IgD-negative memory B cell (primary cell): ENCODE results near the gene IRX6. TPM values are rescaled to one million over a fixed set of nuclear protein-coding genes. Genes with fewer than 3 reads are reported as not detected.

Experiments used
- H3K27ac Mint-ChIP-seq, 3 donors: one replicate each; pipeline ENCODE4 v1.8.0; 2020 to 2022; ENCODE audit warnings: mild to moderate bottlenecking in 3 of 3, mixed read lengths in 3 of 3, moderate library complexity in 1 of 3
- H3K27me3 Mint-ChIP-seq: one replicate; pipeline ENCODE4 v1.8.0; 2021; ENCODE audit warnings: mixed read lengths
- H3K36me3 Mint-ChIP-seq: one replicate; pipeline ENCODE4 v1.8.0; 2020; ENCODE audit warnings: mild to moderate bottlenecking, mixed read lengths
- H3K4me1 Mint-ChIP-seq, 3 donors: one replicate each; pipeline ENCODE4 v1.8.0; 2020 to 2022; ENCODE audit warnings: mixed read lengths in 3 of 3, mild to moderate bottlenecking in 1 of 3
- H3K4me3 Mint-ChIP-seq, 4 donors: one replicate each; pipeline ENCODE4 v1.8.0; 2020 to 2022; ENCODE audit warnings: mild to moderate bottlenecking in 4 of 4, mixed read lengths in 4 of 4, moderate library complexity in 3 of 4
- H3K9me3 Mint-ChIP-seq, 3 donors: one replicate each; pipeline ENCODE4 v1.8.0; 2020 to 2021; ENCODE audit warnings: mixed read lengths in 3 of 3, mild to moderate bottlenecking in 1 of 3
- polyA plus RNA-seq: library from polyadenylated mRNA; unstranded; fragments of 300-500 nt; fragmentation: Illumina TruSeq; gene quantifications from one replicate; pipeline ENCODE4 v1.2.3, GENCODE V29; 2021

The IRX6 gene
- polyA plus RNA-seq, 1 donor from 2014 or later = not detected

DNA sequence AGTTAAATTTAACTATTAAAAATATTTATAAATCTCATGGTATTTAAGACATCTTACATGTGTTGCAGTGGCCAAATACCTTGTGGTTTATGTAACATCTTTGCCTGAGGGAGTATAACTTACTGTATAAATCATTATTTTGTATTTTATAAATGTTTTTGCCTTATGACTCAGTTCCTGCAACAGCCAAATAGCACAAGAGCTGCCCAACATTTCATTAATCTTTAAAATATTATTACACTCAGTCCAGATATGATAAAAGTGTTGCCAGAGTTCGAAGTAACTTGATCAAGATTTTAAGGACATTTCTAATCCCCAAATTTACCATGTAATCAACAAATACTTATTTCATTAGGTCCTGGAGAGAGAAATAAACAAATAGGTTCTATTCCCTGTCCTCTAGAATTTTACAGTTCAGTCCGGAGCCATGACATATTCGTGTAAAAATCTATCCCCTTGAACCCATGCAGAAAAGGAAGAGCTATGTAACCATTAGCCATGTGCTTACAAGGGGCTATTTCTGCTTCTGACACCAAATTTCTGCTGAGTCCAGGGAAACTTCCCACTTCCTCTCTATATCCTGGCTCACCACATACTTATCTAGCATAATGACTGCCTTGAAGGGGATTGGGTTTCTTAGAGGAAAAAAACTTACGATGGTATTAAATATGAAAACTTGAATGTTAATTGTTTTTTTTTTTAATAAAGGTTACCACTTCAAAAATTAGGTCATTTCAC, 44.0 kb downstream of the IRX6 start:
- no peak overlapping the region for H3K4me3 Mint-ChIP-seq
- no peaks in the 10 kb centered on the region for H3K36me3 Mint-ChIP-seq
- no peak overlapping the region for H3K27ac Mint-ChIP-seq
- H3K9me3 Mint-ChIP-seq = no peaks in the 10 kb centered on the region
- peaks cover 19% of the 10 kb centered on the region for H3K27me3 Mint-ChIP-seq
- H3K4me1 Mint-ChIP-seq = peaks cover 4 to 11% (median 6%) of the 10 kb centered on the region in 3 donors

DNA sequence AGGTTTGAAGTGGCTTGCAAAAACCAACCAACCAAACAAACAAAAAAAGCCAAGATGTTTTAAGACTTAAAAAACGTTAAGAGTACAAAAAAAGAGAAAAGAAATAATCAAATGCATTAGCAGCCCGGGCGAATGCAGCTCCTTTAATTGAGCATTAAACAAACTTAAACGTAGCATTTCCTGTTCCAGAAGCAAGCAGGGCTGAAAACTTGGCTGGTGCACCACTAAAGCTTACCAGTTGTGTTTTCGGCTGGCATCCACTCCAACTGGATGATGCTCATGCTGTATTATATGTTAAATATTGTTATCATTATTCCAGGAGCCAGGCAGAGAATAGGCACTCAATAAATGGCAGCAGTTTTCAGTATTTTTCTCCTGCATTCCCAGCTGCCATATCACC, 45.1 kb downstream of the IRX6 start:
- H3K4me1 Mint-ChIP-seq = peaks cover 4 to 11% (median 6%) of the 10 kb centered on the region in 3 donors
- H3K27me3 Mint-ChIP-seq = peaks cover 17% of the 10 kb centered on the region
- H3K27ac Mint-ChIP-seq = no peak overlapping the region
- H3K4me3 Mint-ChIP-seq = no peak overlapping the region
- H3K9me3 Mint-ChIP-seq = no peaks in the 10 kb centered on the region
- no peaks in the 10 kb centered on the region for H3K36me3 Mint-ChIP-seq

DNA sequence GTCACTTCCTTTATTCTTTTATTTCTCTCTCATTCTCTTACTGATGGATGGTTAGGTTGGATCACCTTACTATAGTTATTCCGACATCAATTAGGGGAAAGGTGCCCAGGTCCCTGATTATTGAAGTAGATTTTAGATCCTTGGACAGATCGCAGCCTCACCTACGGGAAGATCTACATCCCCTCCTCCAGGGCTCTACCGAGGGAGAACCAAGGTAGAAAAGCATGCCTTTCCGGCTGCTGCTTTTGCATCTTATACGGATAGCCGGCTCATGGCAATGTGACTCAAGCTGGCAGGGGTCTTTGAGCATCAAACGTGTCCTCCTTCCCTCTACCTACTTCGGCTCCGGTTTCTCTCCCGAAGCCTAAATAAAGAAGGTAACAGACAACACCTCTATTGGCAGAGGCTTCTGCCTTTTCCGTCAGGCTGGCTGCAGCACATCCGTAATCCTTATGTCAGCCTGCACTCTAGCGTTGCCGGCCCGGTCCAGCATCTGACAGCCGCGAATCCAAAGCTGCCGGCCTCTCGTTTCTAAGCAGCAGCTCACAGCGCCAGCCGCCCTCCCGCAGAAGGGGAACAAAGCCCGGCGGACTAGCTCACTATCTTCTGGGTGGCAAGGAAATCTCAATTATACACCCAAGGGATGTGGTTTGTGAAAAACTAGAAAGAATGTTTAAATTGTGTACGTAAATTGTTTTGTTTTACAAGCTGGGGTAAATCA, 46.9 kb downstream of the IRX6 start:
- H3K4me3 Mint-ChIP-seq = peak overlapping the region in 1 of 4 donors; percentile 29
- peaks cover 4 to 11% (median 6%) of the 10 kb centered on the region in 3 donors for H3K4me1 Mint-ChIP-seq
- no peaks in the 10 kb centered on the region for H3K9me3 Mint-ChIP-seq
- H3K36me3 Mint-ChIP-seq = no peaks in the 10 kb centered on the region
- no peak overlapping the region for H3K27ac Mint-ChIP-seq
- peaks cover 17% of the 10 kb centered on the region for H3K27me3 Mint-ChIP-seq

DNA sequence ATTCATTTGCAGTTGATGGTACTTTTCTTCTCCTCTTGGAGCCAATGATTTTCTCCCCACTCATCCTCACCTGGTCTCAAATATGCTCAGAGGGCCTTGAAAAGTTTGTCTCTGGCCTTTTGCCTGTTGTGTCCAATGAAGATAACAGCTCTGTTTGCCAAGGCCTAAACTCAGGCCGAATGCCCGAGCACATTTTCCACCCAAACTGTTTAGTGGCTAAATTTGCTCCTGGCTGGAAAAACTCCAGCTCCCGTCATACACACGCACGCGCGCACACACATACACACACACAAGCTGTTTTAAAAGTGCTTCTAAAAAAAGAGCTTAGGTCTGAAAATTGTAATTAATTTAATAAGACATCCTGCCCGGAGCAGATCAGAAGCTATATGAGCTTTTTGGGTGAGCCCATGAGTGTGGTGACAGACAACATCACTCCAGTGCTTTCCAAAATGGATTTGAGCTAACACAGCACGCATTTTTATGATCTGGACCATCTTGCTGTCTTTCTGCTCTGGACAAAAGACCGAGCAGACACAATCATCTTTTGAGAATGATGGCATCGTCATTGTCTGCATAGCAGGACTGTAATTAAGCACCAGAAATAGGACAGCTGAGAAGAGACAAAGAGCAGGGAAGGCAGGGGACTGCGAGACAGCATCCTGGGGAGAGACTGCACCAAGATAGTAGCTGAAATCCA, 48.9 kb downstream of the IRX6 start:
- Mint-ChIP-seq H3K4me1 (peaks cover 4 to 11% (median 6%) of the 10 kb centered on the region in 3 donors), H3K36me3 (no peaks in the 10 kb centered on the region), H3K9me3 (peaks cover 0 to 4% (median 0%) of the 10 kb centered on the region in 3 donors), H3K27me3 (peaks cover 17% of the 10 kb centered on the region), H3K27ac (no peak overlapping the region), H3K4me3 (no peak overlapping the region)

DNA sequence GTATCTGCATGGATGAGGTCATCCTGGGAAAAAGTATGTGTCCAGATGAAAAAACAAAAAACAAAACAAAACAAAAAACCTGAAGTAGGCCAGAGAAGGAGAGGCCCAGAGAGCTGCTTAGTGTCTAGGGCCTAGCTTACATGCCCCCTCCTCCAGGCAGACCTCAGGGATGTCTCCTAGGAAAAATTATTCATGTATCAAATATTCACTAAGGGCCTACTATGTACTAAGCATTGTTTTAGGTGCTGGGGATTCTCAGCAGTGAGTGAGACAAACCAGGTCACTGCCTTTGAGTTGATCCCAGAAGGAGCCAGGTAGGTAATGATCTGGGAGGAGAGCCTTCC, 49.5 kb downstream of the IRX6 start:
- no peaks in the 10 kb centered on the region for H3K36me3 Mint-ChIP-seq
- no peak overlapping the region for H3K4me3 Mint-ChIP-seq
- peaks cover 0 to 4% (median 0%) of the 10 kb centered on the region in 3 donors for H3K9me3 Mint-ChIP-seq
- no peak overlapping the region for H3K27ac Mint-ChIP-seq
- H3K4me1 Mint-ChIP-seq = peaks cover 4 to 11% (median 6%) of the 10 kb centered on the region in 3 donors
- H3K27me3 Mint-ChIP-seq = peaks cover 17% of the 10 kb centered on the region

DNA sequence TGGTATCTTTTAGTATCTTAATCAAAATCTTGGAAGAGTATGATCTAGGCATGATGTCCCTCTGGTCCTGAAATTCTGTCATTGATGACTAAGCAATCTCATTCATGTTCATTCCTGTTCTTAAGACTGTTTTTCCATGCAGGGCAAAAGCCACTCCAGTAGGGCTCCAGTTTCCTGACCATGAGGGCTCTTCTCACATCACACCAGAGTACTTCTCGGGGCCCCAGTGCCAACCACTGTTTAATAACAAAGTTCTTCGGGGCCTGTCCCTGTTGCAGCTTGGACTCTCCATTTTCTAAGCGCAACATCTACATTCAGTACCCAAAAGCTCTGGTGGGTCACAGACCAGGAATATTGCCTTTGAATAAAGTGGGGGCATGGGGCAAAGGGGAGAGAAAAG, 52.0 kb downstream of the IRX6 start:
- H3K4me3 Mint-ChIP-seq = no peak overlapping the region
- H3K27ac Mint-ChIP-seq = no peak overlapping the region
- H3K9me3 Mint-ChIP-seq = peaks cover 0 to 4% (median 0%) of the 10 kb centered on the region in 3 donors
- peaks cover 0 to 4% (median under 1%) of the 10 kb centered on the region in 3 donors for H3K4me1 Mint-ChIP-seq
- H3K36me3 Mint-ChIP-seq = no peaks in the 10 kb centered on the region
- H3K27me3 Mint-ChIP-seq = peaks cover 13% of the 10 kb centered on the region

DNA sequence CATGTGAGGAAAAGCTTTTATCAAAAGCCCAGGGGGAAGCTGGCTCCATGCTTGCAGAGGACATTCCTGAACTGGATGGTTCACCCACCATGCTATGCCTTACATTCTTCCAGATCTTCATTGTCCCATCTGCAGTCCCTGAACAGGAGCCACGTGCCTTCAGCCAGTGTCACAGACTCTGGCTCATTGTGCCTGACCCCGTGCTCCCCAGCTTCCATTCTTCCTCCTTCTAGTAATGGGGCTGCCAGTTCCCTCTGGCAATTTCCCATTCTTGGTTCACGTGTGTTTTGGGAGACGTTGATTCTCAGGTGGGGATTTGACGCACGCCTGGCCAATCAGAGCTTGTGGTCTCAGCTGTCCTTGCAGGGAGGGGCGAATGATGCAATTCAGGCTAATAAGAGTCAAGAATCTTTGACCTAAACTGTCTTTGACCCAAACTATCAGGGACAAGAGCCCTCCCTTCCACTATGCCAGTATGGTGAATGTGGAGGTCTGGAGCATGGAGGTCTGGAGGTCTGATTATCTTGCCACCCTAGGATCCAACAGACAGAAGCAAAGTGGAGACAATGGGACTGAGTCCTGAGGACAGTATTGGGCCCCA, 52.7 kb downstream of the IRX6 start:
- peaks cover 13% of the 10 kb centered on the region for H3K27me3 Mint-ChIP-seq
- peak overlapping the region in 1 of 4 donors; percentile 5 for H3K4me3 Mint-ChIP-seq
- H3K4me1 Mint-ChIP-seq = peaks cover 0 to 3% (median 0%) of the 10 kb centered on the region in 3 donors
- no peak overlapping the region for H3K27ac Mint-ChIP-seq
- no peaks in the 10 kb centered on the region for H3K36me3 Mint-ChIP-seq
- peaks cover 0 to 4% (median 0%) of the 10 kb centered on the region in 3 donors for H3K9me3 Mint-ChIP-seq

DNA sequence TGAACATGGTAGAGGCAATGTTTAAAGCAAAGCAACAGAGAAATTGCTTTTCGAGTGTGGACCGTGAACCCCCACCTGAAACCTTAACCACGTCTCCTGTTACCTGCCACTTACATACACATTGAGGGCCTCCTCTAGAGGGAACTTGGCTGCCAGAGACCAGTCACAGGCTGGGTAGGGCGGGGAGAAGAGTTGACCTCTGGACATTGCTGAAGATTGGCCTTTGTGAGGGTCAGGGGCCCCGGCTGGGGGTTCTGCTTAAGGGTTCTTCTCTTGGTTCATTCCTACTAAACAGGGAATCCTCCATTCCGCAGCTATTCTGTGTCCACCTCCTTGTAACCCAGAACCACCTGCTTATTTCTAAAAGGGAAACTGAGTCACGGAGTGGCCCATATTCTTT, 53.8 kb downstream of the IRX6 start:
- Mint-ChIP-seq H3K27ac (no peak overlapping the region), H3K36me3 (no peaks in the 10 kb centered on the region), H3K9me3 (peaks cover 0 to 4% (median 0%) of the 10 kb centered on the region in 3 donors), H3K27me3 (peaks cover 4% of the 10 kb centered on the region), H3K4me1 (no peaks in the 10 kb centered on the region), H3K4me3 (peak overlapping the region in 1 of 4 donors; percentile 31)

DNA sequence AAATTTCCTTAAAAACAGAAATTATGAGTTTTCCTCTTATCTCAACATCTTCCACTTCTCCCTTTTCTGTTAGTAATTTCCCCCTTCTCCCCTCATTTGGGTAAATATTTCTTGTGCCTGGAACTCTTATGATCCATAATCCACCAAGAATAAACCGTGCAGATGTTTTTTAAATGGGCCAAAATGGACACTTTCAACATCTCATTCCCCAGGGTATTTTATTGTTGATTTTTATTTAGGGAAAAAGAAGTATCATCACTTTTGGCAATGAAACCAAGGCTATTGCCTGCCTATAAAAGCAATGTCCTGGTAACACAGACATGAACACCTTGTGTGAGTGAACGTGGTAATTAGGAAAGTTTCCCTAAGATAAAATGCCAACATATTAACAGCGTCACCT, 54.6 kb downstream of the IRX6 start:
- Mint-ChIP-seq H3K27me3 (peaks cover 4% of the 10 kb centered on the region), H3K9me3 (peaks cover 0 to 4% (median 0%) of the 10 kb centered on the region in 3 donors), H3K36me3 (no peaks in the 10 kb centered on the region), H3K4me3 (no peak overlapping the region), H3K27ac (no peak overlapping the region), H3K4me1 (no peaks in the 10 kb centered on the region)

DNA sequence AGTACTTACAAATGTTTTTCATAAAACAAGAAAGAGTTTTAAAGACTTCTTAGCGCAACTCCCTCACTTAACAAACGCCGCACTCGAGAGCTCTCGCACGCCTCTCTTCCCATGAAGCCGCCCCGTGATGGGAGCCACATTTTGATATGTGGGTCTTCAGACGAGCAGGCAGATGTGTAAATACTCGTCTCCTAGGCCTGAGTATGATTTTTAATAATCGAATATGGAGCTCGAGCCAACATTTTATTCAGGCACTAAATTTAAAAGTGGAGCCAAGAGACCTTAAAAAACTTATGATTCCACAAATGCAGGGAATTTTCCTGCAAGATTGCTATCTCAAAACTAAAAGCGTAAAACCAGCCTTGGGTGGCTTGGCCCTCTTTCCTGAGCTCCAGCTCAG, 55.4 kb downstream of the IRX6 start:
- no peaks in the 10 kb centered on the region for H3K4me1 Mint-ChIP-seq
- H3K27me3 Mint-ChIP-seq = peaks cover 4% of the 10 kb centered on the region
- H3K27ac Mint-ChIP-seq = no peak overlapping the region
- peaks cover 0 to 4% (median 0%) of the 10 kb centered on the region in 3 donors for H3K9me3 Mint-ChIP-seq
- H3K4me3 Mint-ChIP-seq = peak overlapping the region in 1 of 4 donors; percentile 33
- no peaks in the 10 kb centered on the region for H3K36me3 Mint-ChIP-seq

DNA sequence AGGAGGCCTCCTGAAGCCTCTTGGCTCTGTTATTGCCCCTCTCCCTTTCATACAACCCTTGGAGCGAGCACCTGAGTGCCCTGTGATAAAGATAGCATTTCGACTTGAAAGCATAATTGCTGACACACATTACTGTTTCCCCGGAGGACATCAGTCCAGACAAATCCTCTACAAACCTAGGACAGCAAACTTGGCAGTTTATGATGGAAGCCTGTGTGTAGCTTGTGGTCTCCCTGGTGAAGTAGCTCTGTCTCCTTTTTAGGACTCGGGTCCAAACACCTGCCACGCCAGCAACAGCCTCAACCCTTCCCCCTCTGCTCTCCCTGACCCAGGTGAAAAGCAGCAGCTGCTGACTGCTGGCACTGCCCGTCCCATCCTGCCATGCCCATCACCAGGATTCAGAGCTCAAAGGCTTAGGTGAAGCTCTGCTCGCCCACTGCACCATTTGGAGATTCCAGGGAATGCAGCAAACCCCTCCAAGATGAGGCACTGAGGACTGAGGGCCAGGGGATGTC, 55.9 kb downstream of the IRX6 start:
- H3K27me3 Mint-ChIP-seq = peaks cover 4% of the 10 kb centered on the region
- H3K4me1 Mint-ChIP-seq = no peaks in the 10 kb centered on the region
- H3K9me3 Mint-ChIP-seq = peaks cover 0 to 4% (median 0%) of the 10 kb centered on the region in 3 donors
- H3K27ac Mint-ChIP-seq = no peak overlapping the region
- H3K36me3 Mint-ChIP-seq = no peaks in the 10 kb centered on the region
- H3K4me3 Mint-ChIP-seq = no peak overlapping the region

Other genes starting within 250 kb of the IRX6 start
- not detected for gene MMP2, start 155.0 kb downstream of the IRX6 start, polyA plus RNA-seq
- gene LPCAT2, start 184.9 kb downstream of the IRX6 start, polyA plus RNA-seq = not detected
- not detected for gene CAPNS2, start 242.5 kb downstream of the IRX6 start, polyA plus RNA-seq